ENCODE measurements around the gene PCARE.

DNA sequence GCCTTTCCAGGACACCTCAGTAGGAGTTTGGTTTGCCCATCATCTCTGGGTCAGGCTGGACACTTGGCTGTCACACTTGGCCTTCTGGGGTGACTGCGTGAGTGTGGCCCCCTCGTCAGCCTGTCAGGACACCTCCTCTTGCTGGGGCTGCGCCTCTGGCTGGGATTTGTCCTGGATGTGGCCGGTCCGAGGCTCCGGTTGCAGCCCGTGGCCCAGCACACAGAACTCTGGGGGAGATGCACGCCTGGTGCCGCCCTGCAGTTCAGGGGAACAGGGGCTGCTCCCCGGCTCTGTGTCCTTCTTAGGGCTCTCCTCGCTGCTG, 9.6 kb downstream of the PCARE start:
- TF ChIP-seq CTCF (IDR thresholded peaks at IDR 0.05) (no peak), POLR2A (IDR thresholded peaks at IDR 0.05) (no peak), POLR2AphosphoS5 (IDR thresholded peaks at IDR 0.05) (no peak)

Data from prostate gland (tissue), 2 donors.